ENCODE data around the gene AEBP1. TPM values are rescaled to one million over a fixed set of nuclear protein-coding genes. Genes with fewer than 3 reads are reported as not detected.

The AEBP1 gene
- polyA plus RNA-seq, 10 donors: 58.9 to 135 (median 84.9) TPM

- DNase-seq: peak; percentile 66 to 74 (median 71)
Measured at GRCh38 chr7:44065431-44066110, 38.6 kb upstream of the AEBP1 start, which contains the start of gene PGAM2. Gene PGAM2, minus strand, starts transcription at chr7:44065567. Its CDS starts 38 bp downstream, at chr7:44065529.

- no peak for DNase-seq
Measured at GRCh38 chr7:44066111-44066460, 38.1 kb upstream of the AEBP1 start.

- no peak for DNase-seq
Measured at GRCh38 chr7:44066494-44067063, 37.6 kb upstream of the AEBP1 start.

GRCh38 chr7:44067064-44067951 is 36.8 kb upstream of the AEBP1 start:
- no peak for DNase-seq

GRCh38 chr7:44068054-44068453 is 36.1 kb upstream of the AEBP1 start:
- no peak for DNase-seq

- DNase-seq: no peak
Measured at GRCh38 chr7:44071726-44072363, 32.3 kb upstream of the AEBP1 start.

GRCh38 chr7:44072364-44073231 is 31.5 kb upstream of the AEBP1 start:
- DNase-seq: peak; percentile 63 to 79 (median 64)

GRCh38 chr7:44073664-44074348 is 30.3 kb upstream of the AEBP1 start:
- peak in 1 of 3 donors; percentile 48 for DNase-seq

- DNase-seq: no peak
Measured at GRCh38 chr7:44074349-44074695, 29.8 kb upstream of the AEBP1 start.

- DNase-seq: no peak
Measured at GRCh38 chr7:44075296-44076075, 28.7 kb upstream of the AEBP1 start.

- DNase-seq: no peak
Measured at GRCh38 chr7:44076101-44076895, 27.8 kb upstream of the AEBP1 start.

- DNase-seq: no peak
Measured at GRCh38 chr7:44077061-44077460, 27.1 kb upstream of the AEBP1 start.

- DNase-seq: no peak
Measured at GRCh38 chr7:44077681-44078091, 26.5 kb upstream of the AEBP1 start.

- no peak for DNase-seq
Measured at GRCh38 chr7:44078521-44078920, 25.6 kb upstream of the AEBP1 start.

- DNase-seq: no peak
Measured at GRCh38 chr7:44079331-44080021, 24.7 kb upstream of the AEBP1 start.

GRCh38 chr7:44080118-44080517 is 24.0 kb upstream of the AEBP1 start:
- DNase-seq: no peak

GRCh38 chr7:44080686-44081265 is 23.4 kb upstream of the AEBP1 start:
- no peak for DNase-seq

GRCh38 chr7:44081266-44081748 is 22.8 kb upstream of the AEBP1 start:
- DNase-seq: no peak
